GM23338 (cell line): ENCODE results near the gene PCNT. TPM values are rescaled to one million over a fixed set of nuclear protein-coding genes. Genes with fewer than 3 reads are reported as not detected.

Source experiments
- ATAC-seq: fragments of 200-7000 bp; cut with Tn5 transposase; 3 replicates; pipeline ENCODE4 v1.9.1; 2020
- DNase-seq: peaks from one replicate; pipeline ENCODE4 v3.0.0-alpha.2; 2015; ENCODE audit warnings: low spot score
- H2AFZ ChIP-seq: fragments of 200-600 bp; sonication (generic); 2 replicates; pipeline ENCODE4 v1.8.0; 2016; ENCODE audit warnings: antibody characterized with exemption, mild to moderate bottlenecking, moderate library complexity
- H3F3A ChIP-seq: fragments of 200-600 bp; sonication (generic); replicated peaks from 2 replicates; pipeline ENCODE4 v1.8.0; 2017; ENCODE audit warnings: antibody characterized with exemption, mixed run types, low read depth
- H3K27ac ChIP-seq: fragments of 200-600 bp; sonication (generic); 2 replicates; pipeline ENCODE4 v1.6.1; 2016; ENCODE audit warnings: low read depth
- H3K27me3 ChIP-seq: fragments of 200-600 bp; sonication (generic); 2 replicates; pipeline ENCODE4 v1.8.0; 2016; ENCODE audit warnings: mild to moderate bottlenecking, mixed run types, moderate library complexity; ENCODE audit not compliant: insufficient read depth
- H3K36me3 ChIP-seq: fragments of 200-600 bp; sonication (generic); 2 replicates; pipeline ENCODE4 v1.8.0; 2016; ENCODE audit warnings: mild to moderate bottlenecking; ENCODE audit not compliant: insufficient read depth
- H3K4me1 ChIP-seq: fragments of 200-600 bp; sonication (generic); 2 replicates; pipeline ENCODE4 v1.8.0; 2016; ENCODE audit warnings: mild to moderate bottlenecking, moderate library complexity; ENCODE audit not compliant: insufficient read depth
- H3K4me2 ChIP-seq: fragments of 200-600 bp; sonication (generic); 2 replicates; pipeline ENCODE4 v1.7.1; 2017; ENCODE audit warnings: mixed run types
- H3K4me3 ChIP-seq: fragments of 200-600 bp; sonication (generic); 2 replicates; pipeline ENCODE4 v1.6.1; 2016; ENCODE audit warnings: mixed run types
- H3K79me2 ChIP-seq: fragments of 200-600 bp; sonication (generic); replicated peaks from 2 replicates; pipeline ENCODE4 v1.8.0; 2017; ENCODE audit warnings: mild to moderate bottlenecking; ENCODE audit not compliant: insufficient read depth
- H3K9me2 ChIP-seq: fragments of 200-600 bp; sonication (generic); 2 replicates; pipeline ENCODE4 v1.8.0; 2017; ENCODE audit not compliant: insufficient read depth
- H4K20me1 ChIP-seq: fragments of 200-600 bp; sonication (generic); replicated peaks from 2 replicates; pipeline ENCODE4 v1.8.0; 2017; ENCODE audit warnings: mild to moderate bottlenecking; ENCODE audit not compliant: insufficient read depth
- H3K27ac Mint-ChIP-seq: 2 replicates; pipeline ENCODE4 v1.8.0; 2020; ENCODE audit warnings: inconsistent platforms, mild to moderate bottlenecking, moderate library complexity, mixed read lengths
- H3K27me3 Mint-ChIP-seq: 3 replicates; pipeline ENCODE4 v1.8.0; 2022; ENCODE audit warnings: low read depth, mild to moderate bottlenecking, moderate library complexity, mixed read lengths, inconsistent platforms; ENCODE audit not compliant: insufficient read depth, poor library complexity
- H3K36me3 Mint-ChIP-seq: 3 replicates; pipeline ENCODE4 v1.8.0; 2021; ENCODE audit warnings: low read depth, mild to moderate bottlenecking, inconsistent platforms, moderate library complexity, mixed read lengths
- H3K4me1 Mint-ChIP-seq: 3 replicates; pipeline ENCODE4 v1.8.0; 2020; ENCODE audit warnings: mild to moderate bottlenecking, inconsistent platforms, mixed read lengths
- H3K4me3 Mint-ChIP-seq: 3 replicates; pipeline ENCODE4 v1.8.0; 2021; ENCODE audit warnings: moderate library complexity, mild to moderate bottlenecking, inconsistent platforms, mixed read lengths
- H3K9me3 Mint-ChIP-seq: 3 replicates; pipeline ENCODE4 v1.8.0; 2020; ENCODE audit warnings: moderate library complexity, mild to moderate bottlenecking, inconsistent platforms, mixed read lengths
- EZH2 ChIP-seq: fragments of 200-600 bp; sonication (generic); IDR thresholded peaks from one replicate; pipeline ENCODE4 v1.8.0; 2017; ENCODE audit warnings: antibody characterized with exemption, mild to moderate bottlenecking, low read depth; ENCODE audit not compliant: unreplicated experiment
- JUNB ChIP-seq: IDR thresholded peaks from one replicate; pipeline ENCODE4 v1.6.1; 2016; ENCODE audit warnings: antibody characterized with exemption; ENCODE audit not compliant: unreplicated experiment
- NANOG ChIP-seq: IDR thresholded peaks from 2 replicates; pipeline ENCODE4 v1.6.1; 2016; ENCODE audit warnings: antibody characterized with exemption, borderline replicate concordance
- STAT1 ChIP-seq: IDR thresholded peaks from one replicate; pipeline ENCODE4 v1.6.1; 2016; ENCODE audit warnings: antibody characterized with exemption; ENCODE audit not compliant: unreplicated experiment
- polyA plus RNA-seq: library from polyadenylated mRNA; unstranded; fragments of >200 nt; fragmentation: Nextera tagmentation; extraction: Ambion mirVana; gene quantifications from 2 replicates; pipeline ENCODE4 v1.2.1, GENCODE V29; 2016
- total RNA-seq: library from RNA; depleted of rRNA; stranded (reverse); fragments of >200 nt; shearing (Covaris generic); gene quantifications from 2 replicates; pipeline ENCODE4 v1.2.3, GENCODE V29; 2014
- TF ChIP-seq, protein P1 (sequence below), 2 experiments: fragments of 200-600 bp in 1 of 2; sonication (generic) in 1 of 2; conservative IDR thresholded peaks; 2 replicates each; pipeline versions ENCODE4 v1.5.1 to v1.6.1; 2016 to 2017; ENCODE audit warnings: antibody characterized with exemption in 2 of 2, low read depth in 2 of 2, mild to moderate bottlenecking in 2 of 2, moderate library complexity in 1 of 2
- TF ChIP-seq, protein P2 (sequence below): IDR thresholded peaks from one replicate; pipeline ENCODE4 v1.6.1; 2018; ENCODE audit warnings: antibody characterized with exemption; ENCODE audit not compliant: unreplicated experiment
- TF ChIP-seq, protein P3 (sequence below): fragments of 250-450 bp; sonication (Bioruptor Pico); IDR thresholded peaks from 2 replicates; pipeline ENCODE4 v1.5.0; 2020; ENCODE audit warnings: mild to moderate bottlenecking, moderate library complexity

PCNT gene
- total and polyA plus RNA-seq, 2 experiments from 2014 or later, result 39.6 to 46.1 TPM

DNA sequence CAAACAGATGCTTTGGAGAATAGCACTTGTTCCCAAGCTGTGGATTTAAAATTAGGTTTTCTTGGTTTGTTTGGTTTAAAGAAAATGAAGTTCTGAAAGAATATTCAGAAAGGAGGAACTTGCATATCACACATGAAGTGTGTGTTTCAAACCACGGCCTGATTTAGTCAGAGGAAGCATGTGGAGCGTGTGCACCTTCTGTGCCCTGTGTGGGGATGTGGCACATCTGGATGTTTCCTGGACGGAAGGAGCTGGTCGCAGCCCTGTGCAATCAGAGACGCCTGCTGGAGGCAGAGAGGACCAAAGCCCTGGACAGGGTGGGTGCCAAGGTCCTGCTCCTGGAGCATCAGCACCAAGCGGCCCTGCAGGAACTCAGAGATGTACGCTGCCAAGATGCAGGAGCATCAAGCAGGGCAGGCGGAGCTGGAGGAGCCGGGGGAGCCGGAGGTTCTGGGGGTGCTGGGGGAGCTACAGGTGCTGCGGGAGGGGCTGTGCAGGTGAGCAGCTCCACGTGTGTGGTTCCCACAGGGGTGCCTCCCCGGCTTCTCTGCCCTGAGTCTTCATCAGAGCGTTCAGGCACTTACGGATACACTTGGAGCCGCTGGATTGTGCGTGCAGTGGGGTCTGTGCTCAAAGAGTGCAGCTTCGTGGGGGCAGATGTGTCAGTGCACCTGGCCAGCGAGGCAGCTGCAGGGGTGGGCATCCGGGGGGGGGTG is 45.7 kb downstream of the PCNT start:
- ATAC-seq (no peak), DNase-seq (no peak)
- Histone ChIP-seq H3K4me1 (no peaks in the 10 kb centered on the region), H3K36me3 (no peaks in the 10 kb centered on the region; the same call in 1 of the 2 replicates), H2AFZ (no peak overlapping the region), H3K4me2 (no peak overlapping the region), H4K20me1 (peaks cover 2% of the 10 kb centered on the region; the same call in 1 of the 2 replicates), H3K4me3 (no peak overlapping the region), H3K27me3 (no peaks in the 10 kb centered on the region), H3F3A (peaks cover 22% of the 10 kb centered on the region; the same call in 1 of the 2 replicates), H3K79me2 (peaks cover 53% of the 10 kb centered on the region), H3K9me2 (no peaks in the 10 kb centered on the region), H3K27ac (peak overlapping the region; percentile 72; the same call in 1 of the 2 replicates)
- H3K27ac Mint-ChIP-seq, result no peak overlapping the region
- peaks cover 16% of the 10 kb centered on the region for H3K27me3 Mint-ChIP-seq
- TF ChIP-seq, protein P1, sequence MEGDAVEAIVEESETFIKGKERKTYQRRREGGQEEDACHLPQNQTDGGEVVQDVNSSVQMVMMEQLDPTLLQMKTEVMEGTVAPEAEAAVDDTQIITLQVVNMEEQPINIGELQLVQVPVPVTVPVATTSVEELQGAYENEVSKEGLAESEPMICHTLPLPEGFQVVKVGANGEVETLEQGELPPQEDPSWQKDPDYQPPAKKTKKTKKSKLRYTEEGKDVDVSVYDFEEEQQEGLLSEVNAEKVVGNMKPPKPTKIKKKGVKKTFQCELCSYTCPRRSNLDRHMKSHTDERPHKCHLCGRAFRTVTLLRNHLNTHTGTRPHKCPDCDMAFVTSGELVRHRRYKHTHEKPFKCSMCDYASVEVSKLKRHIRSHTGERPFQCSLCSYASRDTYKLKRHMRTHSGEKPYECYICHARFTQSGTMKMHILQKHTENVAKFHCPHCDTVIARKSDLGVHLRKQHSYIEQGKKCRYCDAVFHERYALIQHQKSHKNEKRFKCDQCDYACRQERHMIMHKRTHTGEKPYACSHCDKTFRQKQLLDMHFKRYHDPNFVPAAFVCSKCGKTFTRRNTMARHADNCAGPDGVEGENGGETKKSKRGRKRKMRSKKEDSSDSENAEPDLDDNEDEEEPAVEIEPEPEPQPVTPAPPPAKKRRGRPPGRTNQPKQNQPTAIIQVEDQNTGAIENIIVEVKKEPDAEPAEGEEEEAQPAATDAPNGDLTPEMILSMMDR (conservative IDR thresholded peaks at IDR 0.05; ENCODE audit: low read depth in 2 of 2), result no peak
- H3K9me3 Mint-ChIP-seq, result peaks cover 6% of the 10 kb centered on the region; the same call in 2 of the 3 replicates
- peaks cover 53% of the 10 kb centered on the region for H3K36me3 Mint-ChIP-seq
- no peak overlapping the region for H3K4me3 Mint-ChIP-seq
- no peaks in the 10 kb centered on the region for H3K4me1 Mint-ChIP-seq

DNA sequence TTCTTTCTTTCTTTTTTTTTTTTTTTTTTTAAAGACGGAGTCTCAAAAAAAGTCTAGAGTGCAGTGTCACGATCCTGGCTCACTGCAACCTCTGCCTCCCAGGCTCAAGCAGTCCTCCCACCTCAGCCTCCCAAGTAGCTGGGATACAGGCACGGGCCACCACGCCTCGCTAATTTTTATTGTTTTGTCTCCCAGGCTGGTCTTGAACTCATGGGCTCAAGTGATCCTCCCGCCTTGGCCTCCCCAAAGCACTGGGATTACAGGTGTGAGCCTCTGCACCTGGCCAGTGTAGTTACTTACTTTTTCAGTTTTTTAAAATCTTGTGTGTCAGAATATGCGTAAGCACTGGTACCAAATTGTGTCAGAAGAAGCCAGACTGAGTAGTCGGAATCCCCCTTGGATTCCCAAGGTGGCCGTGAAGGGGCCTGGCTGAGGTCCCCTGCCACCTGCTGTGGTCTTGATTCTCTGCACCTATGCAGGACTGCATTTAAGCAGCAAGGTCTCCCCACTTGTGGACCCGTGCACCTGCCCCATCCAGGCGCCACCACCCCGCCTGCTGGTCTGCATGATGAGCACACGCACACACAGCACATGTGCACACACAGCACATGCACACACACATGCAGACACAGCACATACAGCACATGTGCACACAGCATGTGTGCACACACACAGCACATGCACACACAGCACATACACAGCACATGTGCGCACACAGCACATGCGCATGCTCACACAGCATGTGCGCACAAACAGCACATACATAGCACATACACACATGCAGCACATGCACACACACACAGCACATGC is 47.5 kb downstream of the PCNT start:
- Mint-ChIP-seq H3K4me1 (no peaks in the 10 kb centered on the region), H3K9me3 (no peaks in the 10 kb centered on the region), H3K4me3 (no peak overlapping the region), H3K27ac (no peak overlapping the region), H3K36me3 (peaks cover 36% of the 10 kb centered on the region), H3K27me3 (peaks cover 10% of the 10 kb centered on the region)
- Histone ChIP-seq H4K20me1 (peaks cover 2% of the 10 kb centered on the region; the same call in 1 of the 2 replicates), H3K9me2 (no peaks in the 10 kb centered on the region), H3K27me3 (no peaks in the 10 kb centered on the region), H3K27ac (no peak overlapping the region), H3K4me2 (no peak overlapping the region), H3K4me1 (no peaks in the 10 kb centered on the region), H3K36me3 (no peaks in the 10 kb centered on the region; the same call in 1 of the 2 replicates), H2AFZ (no peak overlapping the region), H3K4me3 (no peak overlapping the region), H3F3A (peaks cover 17% of the 10 kb centered on the region; the same call in 1 of the 2 replicates), H3K79me2 (peaks cover 65% of the 10 kb centered on the region)
- DNase-seq (no peak), ATAC-seq (no peak)
- TF ChIP-seq, protein P2, sequence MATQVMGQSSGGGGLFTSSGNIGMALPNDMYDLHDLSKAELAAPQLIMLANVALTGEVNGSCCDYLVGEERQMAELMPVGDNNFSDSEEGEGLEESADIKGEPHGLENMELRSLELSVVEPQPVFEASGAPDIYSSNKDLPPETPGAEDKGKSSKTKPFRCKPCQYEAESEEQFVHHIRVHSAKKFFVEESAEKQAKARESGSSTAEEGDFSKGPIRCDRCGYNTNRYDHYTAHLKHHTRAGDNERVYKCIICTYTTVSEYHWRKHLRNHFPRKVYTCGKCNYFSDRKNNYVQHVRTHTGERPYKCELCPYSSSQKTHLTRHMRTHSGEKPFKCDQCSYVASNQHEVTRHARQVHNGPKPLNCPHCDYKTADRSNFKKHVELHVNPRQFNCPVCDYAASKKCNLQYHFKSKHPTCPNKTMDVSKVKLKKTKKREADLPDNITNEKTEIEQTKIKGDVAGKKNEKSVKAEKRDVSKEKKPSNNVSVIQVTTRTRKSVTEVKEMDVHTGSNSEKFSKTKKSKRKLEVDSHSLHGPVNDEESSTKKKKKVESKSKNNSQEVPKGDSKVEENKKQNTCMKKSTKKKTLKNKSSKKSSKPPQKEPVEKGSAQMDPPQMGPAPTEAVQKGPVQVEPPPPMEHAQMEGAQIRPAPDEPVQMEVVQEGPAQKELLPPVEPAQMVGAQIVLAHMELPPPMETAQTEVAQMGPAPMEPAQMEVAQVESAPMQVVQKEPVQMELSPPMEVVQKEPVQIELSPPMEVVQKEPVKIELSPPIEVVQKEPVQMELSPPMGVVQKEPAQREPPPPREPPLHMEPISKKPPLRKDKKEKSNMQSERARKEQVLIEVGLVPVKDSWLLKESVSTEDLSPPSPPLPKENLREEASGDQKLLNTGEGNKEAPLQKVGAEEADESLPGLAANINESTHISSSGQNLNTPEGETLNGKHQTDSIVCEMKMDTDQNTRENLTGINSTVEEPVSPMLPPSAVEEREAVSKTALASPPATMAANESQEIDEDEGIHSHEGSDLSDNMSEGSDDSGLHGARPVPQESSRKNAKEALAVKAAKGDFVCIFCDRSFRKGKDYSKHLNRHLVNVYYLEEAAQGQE, result no peak
- TF ChIP-seq EZH2 (no peak), NANOG (no peak), STAT1 (no peak), JUNB (no peak)
- TF ChIP-seq, protein P3, sequence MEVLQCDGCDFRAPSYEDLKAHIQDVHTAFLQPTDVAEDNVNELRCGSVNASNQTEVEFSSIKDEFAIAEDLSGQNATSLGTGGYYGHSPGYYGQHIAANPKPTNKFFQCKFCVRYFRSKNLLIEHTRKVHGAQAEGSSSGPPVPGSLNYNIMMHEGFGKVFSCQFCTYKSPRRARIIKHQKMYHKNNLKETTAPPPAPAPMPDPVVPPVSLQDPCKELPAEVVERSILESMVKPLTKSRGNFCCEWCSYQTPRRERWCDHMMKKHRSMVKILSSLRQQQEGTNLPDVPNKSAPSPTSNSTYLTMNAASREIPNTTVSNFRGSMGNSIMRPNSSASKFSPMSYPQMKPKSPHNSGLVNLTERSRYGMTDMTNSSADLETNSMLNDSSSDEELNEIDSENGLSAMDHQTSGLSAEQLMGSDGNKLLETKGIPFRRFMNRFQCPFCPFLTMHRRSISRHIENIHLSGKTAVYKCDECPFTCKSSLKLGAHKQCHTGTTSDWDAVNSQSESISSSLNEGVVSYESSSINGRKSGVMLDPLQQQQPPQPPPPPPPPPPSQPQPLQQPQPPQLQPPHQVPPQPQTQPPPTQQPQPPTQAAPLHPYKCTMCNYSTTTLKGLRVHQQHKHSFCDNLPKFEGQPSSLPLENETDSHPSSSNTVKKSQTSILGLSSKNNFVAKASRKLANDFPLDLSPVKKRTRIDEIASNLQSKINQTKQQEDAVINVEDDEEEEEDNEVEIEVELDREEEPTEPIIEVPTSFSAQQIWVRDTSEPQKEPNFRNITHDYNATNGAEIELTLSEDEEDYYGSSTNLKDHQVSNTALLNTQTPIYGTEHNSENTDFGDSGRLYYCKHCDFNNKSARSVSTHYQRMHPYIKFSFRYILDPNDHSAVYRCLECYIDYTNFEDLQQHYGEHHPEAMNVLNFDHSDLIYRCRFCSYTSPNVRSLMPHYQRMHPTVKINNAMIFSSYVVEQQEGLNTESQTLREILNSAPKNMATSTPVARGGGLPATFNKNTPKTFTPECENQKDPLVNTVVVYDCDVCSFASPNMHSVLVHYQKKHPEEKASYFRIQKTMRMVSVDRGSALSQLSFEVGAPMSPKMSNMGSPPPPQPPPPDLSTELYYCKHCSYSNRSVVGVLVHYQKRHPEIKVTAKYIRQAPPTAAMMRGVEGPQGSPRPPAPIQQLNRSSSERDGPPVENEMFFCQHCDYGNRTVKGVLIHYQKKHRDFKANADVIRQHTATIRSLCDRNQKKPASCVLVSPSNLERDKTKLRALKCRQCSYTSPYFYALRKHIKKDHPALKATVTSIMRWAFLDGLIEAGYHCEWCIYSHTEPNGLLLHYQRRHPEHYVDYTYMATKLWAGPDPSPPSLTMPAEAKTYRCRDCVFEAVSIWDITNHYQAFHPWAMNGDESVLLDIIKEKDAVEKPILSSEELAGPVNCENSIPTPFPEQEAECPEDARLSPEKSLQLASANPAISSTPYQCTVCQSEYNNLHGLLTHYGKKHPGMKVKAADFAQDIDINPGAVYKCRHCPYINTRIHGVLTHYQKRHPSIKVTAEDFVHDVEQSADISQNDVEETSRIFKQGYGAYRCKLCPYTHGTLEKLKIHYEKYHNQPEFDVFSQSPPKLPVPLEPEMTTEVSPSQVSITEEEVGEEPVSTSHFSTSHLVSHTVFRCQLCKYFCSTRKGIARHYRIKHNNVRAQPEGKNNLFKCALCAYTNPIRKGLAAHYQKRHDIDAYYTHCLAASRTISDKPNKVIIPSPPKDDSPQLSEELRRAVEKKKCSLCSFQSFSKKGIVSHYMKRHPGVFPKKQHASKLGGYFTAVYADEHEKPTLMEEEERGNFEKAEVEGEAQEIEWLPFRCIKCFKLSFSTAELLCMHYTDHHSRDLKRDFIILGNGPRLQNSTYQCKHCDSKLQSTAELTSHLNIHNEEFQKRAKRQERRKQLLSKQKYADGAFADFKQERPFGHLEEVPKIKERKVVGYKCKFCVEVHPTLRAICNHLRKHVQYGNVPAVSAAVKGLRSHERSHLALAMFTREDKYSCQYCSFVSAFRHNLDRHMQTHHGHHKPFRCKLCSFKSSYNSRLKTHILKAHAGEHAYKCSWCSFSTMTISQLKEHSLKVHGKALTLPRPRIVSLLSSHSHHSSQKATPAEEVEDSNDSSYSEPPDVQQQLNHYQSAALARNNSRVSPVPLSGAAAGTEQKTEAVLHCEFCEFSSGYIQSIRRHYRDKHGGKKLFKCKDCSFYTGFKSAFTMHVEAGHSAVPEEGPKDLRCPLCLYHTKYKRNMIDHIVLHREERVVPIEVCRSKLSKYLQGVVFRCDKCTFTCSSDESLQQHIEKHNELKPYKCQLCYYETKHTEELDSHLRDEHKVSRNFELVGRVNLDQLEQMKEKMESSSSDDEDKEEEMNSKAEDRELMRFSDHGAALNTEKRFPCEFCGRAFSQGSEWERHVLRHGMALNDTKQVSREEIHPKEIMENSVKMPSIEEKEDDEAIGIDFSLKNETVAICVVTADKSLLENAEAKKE (CRISPR knock-in tag), result no peak
